ENCODE results near the gene ACP6. TPM values are rescaled to one million over a fixed set of nuclear protein-coding genes. Genes with fewer than 3 reads are reported as not detected.

ACP6 gene
- total and polyA plus RNA-seq, 2 of the 13 experiments (the other 11 are each of a cell fraction or from before 2014, with no cell fraction given) = 18.1 to 33.7 TPM

DNA sequence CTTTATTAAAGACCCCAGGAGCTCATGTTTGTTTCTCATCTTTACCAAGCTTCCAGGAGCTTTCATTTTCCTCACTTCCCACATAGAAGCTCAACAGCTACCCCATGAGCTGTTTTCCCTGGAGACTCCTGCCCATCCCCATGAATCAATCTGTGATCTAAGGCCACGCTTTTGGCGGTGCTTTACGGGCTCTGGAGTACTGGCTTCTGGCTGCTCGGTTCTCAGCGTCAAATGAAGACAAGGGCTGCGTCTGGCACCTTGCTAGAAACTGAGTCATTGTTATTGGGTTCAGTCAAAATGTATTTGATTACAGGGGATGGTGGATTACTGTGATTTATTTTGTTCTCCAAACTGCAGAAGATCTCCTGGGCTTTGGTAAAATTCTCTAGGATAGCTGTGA, 39.9 kb downstream of the ACP6 start (continued):
- TF ChIP-seq, protein P1, sequence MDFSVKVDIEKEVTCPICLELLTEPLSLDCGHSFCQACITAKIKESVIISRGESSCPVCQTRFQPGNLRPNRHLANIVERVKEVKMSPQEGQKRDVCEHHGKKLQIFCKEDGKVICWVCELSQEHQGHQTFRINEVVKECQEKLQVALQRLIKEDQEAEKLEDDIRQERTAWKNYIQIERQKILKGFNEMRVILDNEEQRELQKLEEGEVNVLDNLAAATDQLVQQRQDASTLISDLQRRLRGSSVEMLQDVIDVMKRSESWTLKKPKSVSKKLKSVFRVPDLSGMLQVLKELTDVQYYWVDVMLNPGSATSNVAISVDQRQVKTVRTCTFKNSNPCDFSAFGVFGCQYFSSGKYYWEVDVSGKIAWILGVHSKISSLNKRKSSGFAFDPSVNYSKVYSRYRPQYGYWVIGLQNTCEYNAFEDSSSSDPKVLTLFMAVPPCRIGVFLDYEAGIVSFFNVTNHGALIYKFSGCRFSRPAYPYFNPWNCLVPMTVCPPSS (IDR thresholded peaks at IDR 0.05) = no peak
- TF ChIP-seq, protein P2, sequence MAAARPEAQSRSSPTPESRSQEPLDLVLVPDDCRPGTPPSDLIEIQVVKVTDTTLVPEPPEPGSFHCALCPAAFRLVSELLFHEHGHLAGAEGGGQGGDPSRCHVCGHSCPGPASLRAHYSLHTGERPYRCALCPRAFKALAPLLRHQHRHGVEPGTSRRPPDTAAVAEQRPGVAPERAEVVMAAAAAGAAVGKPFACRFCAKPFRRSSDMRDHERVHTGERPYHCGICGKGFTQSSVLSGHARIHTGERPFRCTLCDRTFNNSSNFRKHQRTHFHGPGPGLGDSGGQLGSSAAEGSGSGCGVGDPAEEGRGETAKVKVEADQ (CRISPR knock-in tag; IDR thresholded peaks at IDR 0.05; ENCODE audit: borderline replicate concordance) = no peak
- TF ChIP-seq, protein P3, sequence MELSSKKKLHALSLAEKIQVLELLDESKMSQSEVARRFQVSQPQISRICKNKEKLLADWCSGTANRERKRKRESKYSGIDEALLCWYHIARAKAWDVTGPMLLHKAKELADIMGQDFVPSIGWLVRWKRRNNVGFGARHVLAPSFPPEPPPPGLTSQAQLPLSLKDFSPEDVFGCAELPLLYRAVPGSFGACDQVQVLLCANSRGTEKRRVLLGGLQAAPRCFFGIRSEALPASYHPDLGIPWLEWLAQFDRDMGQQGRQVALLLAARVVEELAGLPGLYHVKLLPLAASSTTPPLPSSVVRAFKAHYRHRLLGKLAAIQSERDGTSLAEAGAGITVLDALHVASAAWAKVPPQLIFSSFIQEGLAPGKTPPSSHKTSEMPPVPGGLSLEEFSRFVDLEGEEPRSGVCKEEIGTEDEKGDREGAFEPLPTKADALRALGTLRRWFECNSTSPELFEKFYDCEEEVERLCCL (CRISPR knock-in tag; IDR thresholded peaks at IDR 0.05; ENCODE audit: borderline replicate concordance) = no peak
- TF ChIP-seq, protein P4, sequence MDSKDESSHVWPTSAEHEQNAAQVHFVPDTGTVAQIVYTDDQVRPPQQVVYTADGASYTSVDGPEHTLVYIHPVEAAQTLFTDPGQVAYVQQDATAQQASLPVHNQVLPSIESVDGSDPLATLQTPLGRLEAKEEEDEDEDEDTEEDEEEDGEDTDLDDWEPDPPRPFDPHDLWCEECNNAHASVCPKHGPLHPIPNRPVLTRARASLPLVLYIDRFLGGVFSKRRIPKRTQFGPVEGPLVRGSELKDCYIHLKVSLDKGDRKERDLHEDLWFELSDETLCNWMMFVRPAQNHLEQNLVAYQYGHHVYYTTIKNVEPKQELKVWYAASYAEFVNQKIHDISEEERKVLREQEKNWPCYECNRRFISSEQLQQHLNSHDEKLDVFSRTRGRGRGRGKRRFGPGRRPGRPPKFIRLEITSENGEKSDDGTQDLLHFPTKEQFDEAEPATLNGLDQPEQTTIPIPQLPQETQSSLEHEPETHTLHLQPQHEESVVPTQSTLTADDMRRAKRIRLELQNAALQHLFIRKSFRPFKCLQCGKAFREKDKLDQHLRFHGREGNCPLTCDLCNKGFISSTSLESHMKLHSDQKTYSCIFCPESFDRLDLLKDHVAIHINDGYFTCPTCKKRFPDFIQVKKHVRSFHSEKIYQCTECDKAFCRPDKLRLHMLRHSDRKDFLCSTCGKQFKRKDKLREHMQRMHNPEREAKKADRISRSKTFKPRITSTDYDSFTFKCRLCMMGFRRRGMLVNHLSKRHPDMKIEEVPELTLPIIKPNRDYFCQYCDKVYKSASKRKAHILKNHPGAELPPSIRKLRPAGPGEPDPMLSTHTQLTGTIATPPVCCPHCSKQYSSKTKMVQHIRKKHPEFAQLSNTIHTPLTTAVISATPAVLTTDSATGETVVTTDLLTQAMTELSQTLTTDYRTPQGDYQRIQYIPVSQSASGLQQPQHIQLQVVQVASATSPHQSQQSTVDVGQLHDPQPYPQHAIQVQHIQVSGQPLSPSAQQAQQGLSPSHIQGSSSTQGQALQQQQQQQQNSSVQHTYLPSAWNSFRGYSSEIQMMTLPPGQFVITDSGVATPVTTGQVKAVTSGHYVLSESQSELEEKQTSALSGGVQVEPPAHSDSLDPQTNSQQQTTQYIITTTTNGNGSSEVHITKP (CRISPR knock-in tag; IDR thresholded peaks at IDR 0.05; ENCODE audit: low read depth) = no peak
- TF ChIP-seq ZNF567 (CRISPR knock-in tag; IDR thresholded peaks at IDR 0.05; ENCODE audit: borderline replicate concordance) = no peak
- no peak for TF ChIP-seq NR2F6 (IDR thresholded peaks at IDR 0.05)
- TF ChIP-seq NR2F6 (CRISPR knock-in tag; IDR thresholded peaks at IDR 0.05) = no peak
- no peak for TF ChIP-seq ZNF674 (CRISPR knock-in tag; IDR thresholded peaks at IDR 0.05; ENCODE audit: low read depth)
- no peak for TF ChIP-seq FLYWCH1 (CRISPR knock-in tag; IDR thresholded peaks at IDR 0.05)
- TF ChIP-seq KLF12 (CRISPR knock-in tag; IDR thresholded peaks at IDR 0.05; ENCODE audit: borderline replicate concordance) = no peak
